ENCODE data around the gene HIP1. TPM values are rescaled to one million over a fixed set of nuclear protein-coding genes. Genes with fewer than 3 reads are reported as not detected.
"Not testable (repeated sequence)": the region's sequence is repeated elsewhere in the genome, so short reads cannot be mapped to it uniquely, and the experiment has no call there.

The HIP1 gene
- total RNA-seq, 1 experiment from 2014 or later, result 10.7 TPM

GRCh38 chr7:75565132-75565837, 173.5 kb downstream of the HIP1 start:
- CTCF ChIA-PET, result interaction anchor here (0.6 to 1.0 kb wide), 3 partner anchors 191 to 357 kb away, joined by 3 to 4 read pairs (median 3); no protein-coding TSS in a partner anchor

GRCh38 chr7:75563171-75563570, 175.6 kb downstream of the HIP1 start:
- no peaks in the 10 kb centered on the region for H3K27me3 Mint-ChIP-seq (ENCODE audit: unreplicated experiment)
- BruUV-seq (replicated peaks), result no TSS peak
- H3K4me1 Mint-ChIP-seq (ENCODE audit: low read depth, unreplicated experiment), result peaks cover 10% of the 10 kb centered on the region
- CTCF ChIA-PET, result no interaction called here
- no peak overlapping the region for H3K27ac Mint-ChIP-seq (ENCODE audit: unreplicated experiment)
- DNase-seq, result no peak
- TF ChIP-seq, protein P1, sequence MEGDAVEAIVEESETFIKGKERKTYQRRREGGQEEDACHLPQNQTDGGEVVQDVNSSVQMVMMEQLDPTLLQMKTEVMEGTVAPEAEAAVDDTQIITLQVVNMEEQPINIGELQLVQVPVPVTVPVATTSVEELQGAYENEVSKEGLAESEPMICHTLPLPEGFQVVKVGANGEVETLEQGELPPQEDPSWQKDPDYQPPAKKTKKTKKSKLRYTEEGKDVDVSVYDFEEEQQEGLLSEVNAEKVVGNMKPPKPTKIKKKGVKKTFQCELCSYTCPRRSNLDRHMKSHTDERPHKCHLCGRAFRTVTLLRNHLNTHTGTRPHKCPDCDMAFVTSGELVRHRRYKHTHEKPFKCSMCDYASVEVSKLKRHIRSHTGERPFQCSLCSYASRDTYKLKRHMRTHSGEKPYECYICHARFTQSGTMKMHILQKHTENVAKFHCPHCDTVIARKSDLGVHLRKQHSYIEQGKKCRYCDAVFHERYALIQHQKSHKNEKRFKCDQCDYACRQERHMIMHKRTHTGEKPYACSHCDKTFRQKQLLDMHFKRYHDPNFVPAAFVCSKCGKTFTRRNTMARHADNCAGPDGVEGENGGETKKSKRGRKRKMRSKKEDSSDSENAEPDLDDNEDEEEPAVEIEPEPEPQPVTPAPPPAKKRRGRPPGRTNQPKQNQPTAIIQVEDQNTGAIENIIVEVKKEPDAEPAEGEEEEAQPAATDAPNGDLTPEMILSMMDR (IDR thresholded peaks at IDR 0.05; ENCODE audit: unreplicated experiment), result no peak
- intact Hi-C loops (cut with micrococcal nuclease; ENCODE audit: unreplicated experiment), result no loop called here
- H3K4me3 Mint-ChIP-seq (ENCODE audit: low read depth, unreplicated experiment), result no peak overlapping the region
- H3K9me3 Mint-ChIP-seq (ENCODE audit: low read depth, unreplicated experiment), result no peaks in the 10 kb centered on the region
- H3K36me3 Mint-ChIP-seq (ENCODE audit: insufficient read depth, unreplicated experiment), result no peaks in the 10 kb centered on the region

More at GRCh38 chr7:75565132-75565837, 173.5 kb downstream of the HIP1 start:
- Mint-ChIP-seq H3K9me3 (ENCODE audit: low read depth, unreplicated experiment) (no peaks in the 10 kb centered on the region), H3K36me3 (ENCODE audit: insufficient read depth, unreplicated experiment) (no peaks in the 10 kb centered on the region), H3K4me3 (ENCODE audit: low read depth, unreplicated experiment) (no peak overlapping the region), H3K27ac (ENCODE audit: unreplicated experiment) (peak overlapping the region; percentile 20), H3K27me3 (ENCODE audit: unreplicated experiment) (no peaks in the 10 kb centered on the region), H3K4me1 (ENCODE audit: low read depth, unreplicated experiment) (peaks cover 10% of the 10 kb centered on the region)
- intact Hi-C loops (cut with micrococcal nuclease; ENCODE audit: unreplicated experiment), result no loop called here
- TF ChIP-seq, protein P1 (IDR thresholded peaks at IDR 0.05; ENCODE audit: unreplicated experiment), result no peak
- DNase-seq, result peak; percentile 55
- no TSS peak for BruUV-seq (replicated peaks)

DNA sequence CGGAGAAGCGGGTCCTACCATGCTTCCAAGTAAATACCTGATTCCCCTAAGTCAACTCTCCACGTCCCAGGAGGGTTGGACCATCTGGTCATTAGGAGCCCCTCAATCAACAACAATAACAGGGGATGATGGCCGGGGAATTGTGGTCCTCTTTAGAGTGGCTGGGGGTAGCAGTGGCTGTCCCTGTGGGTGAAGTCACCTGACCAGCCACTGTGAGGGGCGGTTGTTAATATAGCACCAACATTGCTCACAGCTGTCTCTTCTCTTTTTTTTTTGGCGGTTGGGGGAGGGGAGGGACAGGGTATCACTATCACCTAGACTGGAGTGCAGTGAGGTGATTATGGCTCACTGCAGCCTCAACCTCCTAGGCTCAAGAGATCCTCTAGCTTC, 178.8 kb downstream of the HIP1 start:
- Mint-ChIP-seq H3K4me1 (ENCODE audit: low read depth, unreplicated experiment) (peaks cover under 1% of the 10 kb centered on the region), H3K36me3 (ENCODE audit: insufficient read depth, unreplicated experiment) (no peaks in the 10 kb centered on the region), H3K27ac (ENCODE audit: unreplicated experiment) (no peak overlapping the region)

DNA sequence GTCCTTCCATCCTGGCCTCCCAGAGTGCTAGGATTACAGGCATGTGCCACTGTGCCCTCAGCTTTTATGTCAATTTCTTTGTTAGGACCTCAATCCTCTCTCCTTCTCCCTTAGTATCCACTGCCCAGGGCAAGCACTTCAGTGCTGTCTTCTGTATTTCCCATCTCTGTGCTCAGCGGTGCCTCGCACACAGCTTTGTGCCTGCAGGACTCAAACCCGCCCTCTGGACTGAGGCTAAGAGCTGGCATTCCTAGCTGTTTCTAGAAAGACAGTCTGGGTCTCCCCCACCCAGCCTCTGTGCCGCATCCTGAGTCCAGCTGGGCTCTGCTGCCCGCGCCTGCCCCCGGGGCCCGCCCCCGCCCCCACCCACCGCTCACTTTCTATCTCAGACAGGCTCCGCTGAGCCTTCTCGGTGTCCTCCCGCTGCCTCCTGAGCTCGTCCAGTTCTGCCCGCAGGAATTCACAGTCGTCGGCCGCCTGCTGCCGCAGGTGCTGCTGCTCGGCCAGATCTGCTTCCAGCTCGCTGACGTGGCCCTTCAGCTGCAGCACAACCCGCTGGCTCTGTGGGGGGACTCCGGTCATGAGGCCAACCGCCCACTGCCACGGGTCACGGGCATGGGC, 179.3 kb downstream of the HIP1 start:
- no peaks in the 10 kb centered on the region for H3K9me3 Mint-ChIP-seq (ENCODE audit: low read depth, unreplicated experiment)
- H3K27me3 Mint-ChIP-seq (ENCODE audit: unreplicated experiment), result no peaks in the 10 kb centered on the region
- no peak overlapping the region for H3K4me3 Mint-ChIP-seq (ENCODE audit: low read depth, unreplicated experiment)
- TF ChIP-seq, protein P1 (IDR thresholded peaks at IDR 0.05; ENCODE audit: unreplicated experiment), result no peak
- CTCF ChIA-PET, result no interaction called here
- no peak overlapping the region for H3K27ac Mint-ChIP-seq (ENCODE audit: unreplicated experiment)
- no peaks in the 10 kb centered on the region for H3K36me3 Mint-ChIP-seq (ENCODE audit: insufficient read depth, unreplicated experiment)
- intact Hi-C loops (cut with micrococcal nuclease; ENCODE audit: unreplicated experiment), result no loop called here
- H3K4me1 Mint-ChIP-seq (ENCODE audit: low read depth, unreplicated experiment), result no peaks in the 10 kb centered on the region
- BruUV-seq (replicated peaks), result no TSS peak
- DNase-seq, result no peak

More for the DNA sequence above, 178.8 kb downstream of the HIP1 start:
- H3K9me3 Mint-ChIP-seq (ENCODE audit: low read depth, unreplicated experiment), result no peaks in the 10 kb centered on the region
- no peak overlapping the region for H3K4me3 Mint-ChIP-seq (ENCODE audit: low read depth, unreplicated experiment)
- DNase-seq, result no peak
- no TSS peak for BruUV-seq (replicated peaks)
- TF ChIP-seq, protein P1 (IDR thresholded peaks at IDR 0.05; ENCODE audit: unreplicated experiment), result no peak
- H3K27me3 Mint-ChIP-seq (ENCODE audit: unreplicated experiment), result no peaks in the 10 kb centered on the region
- intact Hi-C loops (cut with micrococcal nuclease; ENCODE audit: unreplicated experiment), result no loop called here
- CTCF ChIA-PET, result no interaction called here

- CTCF ChIA-PET; H3K27ac Mint-ChIP-seq (ENCODE audit: unreplicated experiment); H3K9me3 Mint-ChIP-seq (ENCODE audit: low read depth, unreplicated experiment); H3K4me3 Mint-ChIP-seq (ENCODE audit: low read depth, unreplicated experiment); DNase-seq; H3K27me3 Mint-ChIP-seq (ENCODE audit: unreplicated experiment); H3K4me1 Mint-ChIP-seq (ENCODE audit: low read depth, unreplicated experiment); intact Hi-C loops (cut with micrococcal nuclease; ENCODE audit: unreplicated experiment); BruUV-seq (replicated peaks); H3K36me3 Mint-ChIP-seq (ENCODE audit: insufficient read depth, unreplicated experiment): not testable (repeated sequence)
Observed at GRCh38 chr7:75556835-75557234, 181.9 kb downstream of the HIP1 start.
